Coronary artery (tissue), 2 donors: Measurements from ENCODE around the gene ZNF736.
"Not testable (repeated sequence)": the region's sequence is repeated elsewhere in the genome, so short reads cannot be mapped to it uniquely, and the experiment has no call there.

Experiments used
- DNase-seq: peaks from one replicate; pipeline ENCODE4 v3.0.0-alpha.2; 2017; ENCODE audit warnings: low spot score
- H3K27ac ChIP-seq, 2 donors: fragments of 200-600 bp; sonication (generic); one replicate each; pipeline ENCODE4 v1.5.1; 2016 to 2019
- H3K4me3 ChIP-seq: fragments of 200-600 bp; sonication (generic); 2 replicates; pipeline ENCODE4 v1.5.1; 2016; ENCODE audit warnings: mild to moderate bottlenecking, moderate library complexity
- TF ChIP-seq, protein P1 (sequence below): fragments of 200-600 bp; sonication (generic); IDR thresholded peaks from one replicate; pipeline ENCODE4 v1.5.1; 2019; ENCODE audit warnings: antibody characterized with exemption

The ZNF736 gene

DNA sequence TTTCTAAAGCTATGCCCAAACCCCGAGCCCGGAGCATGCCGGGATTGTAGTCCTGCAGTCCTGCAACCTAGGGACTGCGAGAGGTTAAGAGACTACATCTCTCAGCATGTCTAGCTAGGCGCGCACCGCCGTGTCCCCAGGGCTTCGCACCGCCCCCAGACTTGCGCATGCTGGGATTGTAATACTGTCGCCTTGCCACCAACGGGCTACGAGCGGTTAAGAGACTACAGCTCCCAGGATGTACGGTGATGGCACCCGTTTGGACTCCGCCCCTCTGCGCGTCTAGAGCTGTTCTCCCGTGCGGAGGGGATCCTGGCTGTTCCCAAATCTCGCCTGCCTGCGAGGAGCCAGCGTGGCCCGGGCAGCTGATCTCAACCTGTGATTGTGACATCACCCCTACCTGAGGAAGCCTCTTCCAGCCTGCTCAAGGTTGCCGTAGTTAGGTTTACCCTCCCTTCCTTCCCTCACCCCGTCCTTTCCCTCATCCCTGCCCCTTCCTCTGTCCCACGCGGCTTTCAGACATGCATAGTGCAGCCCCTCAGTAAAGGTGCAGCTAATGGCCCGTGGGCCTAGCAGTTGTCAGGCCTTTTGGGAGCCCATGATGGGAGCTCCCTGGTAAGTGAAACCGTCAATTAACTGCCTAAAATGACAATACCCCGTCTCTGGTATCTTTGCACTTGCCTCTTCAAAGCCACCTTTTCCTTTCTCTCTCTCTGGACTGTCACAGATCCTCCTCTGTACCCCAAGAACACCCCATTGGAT, 6.3 kb upstream of the ZNF736 start:
- peak; percentile 98 for DNase-seq
- Histone ChIP-seq H3K27ac (peak overlapping the region; percentile 94 to 95), H3K4me3 (peak overlapping the region; percentile 84)
- TF ChIP-seq, protein P1, sequence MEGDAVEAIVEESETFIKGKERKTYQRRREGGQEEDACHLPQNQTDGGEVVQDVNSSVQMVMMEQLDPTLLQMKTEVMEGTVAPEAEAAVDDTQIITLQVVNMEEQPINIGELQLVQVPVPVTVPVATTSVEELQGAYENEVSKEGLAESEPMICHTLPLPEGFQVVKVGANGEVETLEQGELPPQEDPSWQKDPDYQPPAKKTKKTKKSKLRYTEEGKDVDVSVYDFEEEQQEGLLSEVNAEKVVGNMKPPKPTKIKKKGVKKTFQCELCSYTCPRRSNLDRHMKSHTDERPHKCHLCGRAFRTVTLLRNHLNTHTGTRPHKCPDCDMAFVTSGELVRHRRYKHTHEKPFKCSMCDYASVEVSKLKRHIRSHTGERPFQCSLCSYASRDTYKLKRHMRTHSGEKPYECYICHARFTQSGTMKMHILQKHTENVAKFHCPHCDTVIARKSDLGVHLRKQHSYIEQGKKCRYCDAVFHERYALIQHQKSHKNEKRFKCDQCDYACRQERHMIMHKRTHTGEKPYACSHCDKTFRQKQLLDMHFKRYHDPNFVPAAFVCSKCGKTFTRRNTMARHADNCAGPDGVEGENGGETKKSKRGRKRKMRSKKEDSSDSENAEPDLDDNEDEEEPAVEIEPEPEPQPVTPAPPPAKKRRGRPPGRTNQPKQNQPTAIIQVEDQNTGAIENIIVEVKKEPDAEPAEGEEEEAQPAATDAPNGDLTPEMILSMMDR: no peak

DNA sequence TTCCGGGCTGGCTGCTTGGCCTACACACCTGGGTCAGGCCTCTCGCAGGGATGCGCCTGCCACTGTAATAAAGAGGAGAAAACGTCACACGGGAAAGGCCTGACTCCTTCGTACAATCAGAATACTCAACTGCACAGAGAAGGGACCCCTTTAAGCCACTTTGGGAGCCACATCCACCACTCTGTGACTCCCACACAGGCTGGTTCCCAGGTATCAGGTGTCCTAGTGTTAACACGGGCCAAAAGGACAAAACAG, 5.8 kb upstream of the ZNF736 start:
- Histone ChIP-seq H3K27ac (peak overlapping the region; percentile 94 to 95), H3K4me3 (peak overlapping the region; percentile 84)
- DNase-seq: no peak
- TF ChIP-seq, protein P1: no peak

DNA sequence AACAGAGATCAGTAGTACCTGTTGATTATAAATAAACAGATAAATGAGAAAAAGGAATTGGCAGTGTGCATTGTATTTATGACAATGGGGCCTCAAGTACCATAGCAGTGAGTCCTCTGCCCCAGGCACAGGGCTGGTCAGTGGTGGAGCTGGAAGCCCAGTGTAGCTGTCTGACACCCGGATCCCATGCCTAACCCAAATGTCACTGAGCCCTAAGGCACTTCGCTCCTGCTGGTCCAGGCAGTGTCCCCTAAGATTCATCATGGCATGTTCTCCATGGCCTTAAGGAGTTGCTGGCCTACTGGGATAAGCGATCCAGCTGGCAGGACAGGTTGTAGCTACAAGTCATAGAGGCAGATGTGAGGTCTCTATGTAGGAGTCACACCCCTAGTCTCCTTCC, 3.3 kb upstream of the ZNF736 start:
- DNase-seq: no peak
- Histone ChIP-seq H3K4me3 (no peak overlapping the region), H3K27ac (no peak overlapping the region)
- TF ChIP-seq, protein P1: no peak

- Histone ChIP-seq H3K27ac (no peak overlapping the region), H3K4me3 (no peak overlapping the region)
- DNase-seq: no peak
- TF ChIP-seq, protein P1: no peak
Observed at GRCh38 chr7:64312826-64313225, 935 bp upstream of the ZNF736 start.

GRCh38 chr7:64314566-64314965, 805 bp downstream of the ZNF736 start:
- TF ChIP-seq, protein P1: no peak
- Histone ChIP-seq H3K27ac (peak overlapping the region in 1 of 2 donors; percentile 56), H3K4me3 (peak overlapping the region; percentile 94)
- DNase-seq: no peak

GRCh38 chr7:64316031-64316742, 2.4 kb downstream of the ZNF736 start:
- not testable (repeated sequence) for H3K27ac ChIP-seq, H3K4me3 ChIP-seq, DNase-seq

- no peak for DNase-seq
- TF ChIP-seq, protein P1: no peak
- no peak overlapping the region for H3K27ac ChIP-seq
- H3K4me3 ChIP-seq: no peak overlapping the region
Observed at GRCh38 chr7:64320547-64321513, 7.1 kb downstream of the ZNF736 start.

GRCh38 chr7:64324166-64324565, 10.4 kb downstream of the ZNF736 start:
- not testable (repeated sequence) for DNase-seq

DNA sequence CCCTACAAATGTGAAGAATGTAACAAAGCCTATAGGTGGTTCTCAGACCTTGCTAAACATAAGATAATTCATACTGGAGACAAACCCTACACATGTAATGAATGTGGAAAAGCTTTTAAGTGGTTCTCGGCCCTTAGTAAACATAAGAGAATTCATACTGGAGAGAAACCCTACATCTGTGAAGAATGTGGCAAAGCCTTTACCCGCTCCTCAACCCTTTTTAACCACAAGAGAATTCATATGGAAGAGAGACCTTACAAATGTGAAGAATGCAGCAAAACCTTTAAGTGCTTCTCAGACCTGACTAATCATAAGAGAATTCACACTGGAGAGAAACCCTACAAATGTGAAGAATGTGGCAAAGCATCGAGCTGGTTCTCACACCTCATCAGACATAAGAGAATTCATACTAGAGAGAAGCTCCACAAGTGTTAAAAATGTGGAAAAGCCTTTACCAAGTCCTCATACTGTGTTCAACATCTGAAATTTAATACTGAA, 35.0 kb downstream of the ZNF736 start:
- H3K27ac ChIP-seq, DNase-seq: not testable (repeated sequence)
- peak overlapping the region; percentile 32 for H3K4me3 ChIP-seq

More at GRCh38 chr7:64324166-64324565, 10.4 kb downstream of the ZNF736 start:
- H3K27ac ChIP-seq, H3K4me3 ChIP-seq: not testable (repeated sequence)
